HG02884 (cell line): ENCODE results near the gene KLHL35.
"Not testable (repeated sequence)": the region's sequence is repeated elsewhere in the genome, so short reads cannot be mapped to it uniquely, and the experiment has no call there.

Experiments used
- ATAC-seq: cut with Tn5 transposase; IDR thresholded peaks from one replicate; pipeline ENCODE4 v1.9.1; 2021; ENCODE audit warnings: mild to moderate bottlenecking, moderate library complexity; ENCODE audit not compliant: unreplicated experiment

KLHL35 gene

DNA sequence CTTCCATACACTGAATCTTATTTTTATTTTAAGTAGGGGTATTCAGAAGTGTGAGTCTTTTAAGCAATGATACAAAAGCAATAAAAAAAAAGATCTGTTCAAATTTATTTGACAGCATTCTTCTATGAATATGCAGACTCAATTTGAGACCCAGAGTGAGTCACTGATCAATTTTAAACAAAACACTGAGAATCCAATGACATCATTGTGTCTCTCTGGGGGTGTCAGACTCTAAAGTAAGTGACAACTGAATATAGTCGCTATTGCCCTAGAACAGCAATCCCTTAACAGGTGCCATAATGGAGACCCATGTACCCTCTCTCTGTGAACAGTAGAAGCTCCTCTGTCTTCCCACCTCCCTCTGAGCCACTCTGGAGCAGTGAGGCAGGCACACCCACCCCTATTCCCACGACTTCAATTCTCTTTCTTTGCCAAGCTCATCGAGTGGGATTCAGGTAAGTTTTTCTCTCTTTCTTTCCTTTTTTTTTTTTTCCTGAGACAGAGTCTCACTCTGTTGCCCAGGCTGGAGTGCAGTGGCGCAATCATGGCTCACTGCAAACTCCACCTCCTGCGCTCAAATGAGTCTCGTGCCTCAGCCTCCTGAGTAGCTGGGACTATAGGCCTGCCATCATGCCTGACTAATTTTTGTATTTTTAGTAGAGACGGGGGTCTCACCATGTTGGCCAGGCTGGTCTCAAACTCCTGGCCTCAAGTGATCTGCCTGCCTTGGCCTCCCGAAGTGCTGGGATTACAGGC, 38.7 kb downstream of the KLHL35 start:
- ATAC-seq: no peak

DNA sequence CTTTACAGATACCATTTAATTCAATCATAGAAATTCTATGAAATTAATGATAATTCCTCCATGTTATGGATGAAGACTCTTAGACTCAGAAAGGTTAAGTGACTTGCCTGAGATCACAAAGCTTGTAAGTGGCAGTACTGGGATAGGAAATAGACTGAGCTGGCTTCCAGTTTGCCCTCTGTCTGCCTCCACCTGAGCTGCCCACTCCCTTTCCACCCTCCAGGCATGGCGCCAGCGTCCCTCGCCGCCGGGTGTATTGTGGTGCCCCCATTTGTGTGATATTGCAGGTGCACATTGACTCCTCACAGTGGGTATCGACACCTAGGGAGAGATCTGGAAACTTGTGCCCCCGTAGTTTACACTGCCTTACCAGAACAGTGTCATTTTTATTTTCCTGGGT, 43.1 kb downstream of the KLHL35 start:
- ATAC-seq: no peak

DNA sequence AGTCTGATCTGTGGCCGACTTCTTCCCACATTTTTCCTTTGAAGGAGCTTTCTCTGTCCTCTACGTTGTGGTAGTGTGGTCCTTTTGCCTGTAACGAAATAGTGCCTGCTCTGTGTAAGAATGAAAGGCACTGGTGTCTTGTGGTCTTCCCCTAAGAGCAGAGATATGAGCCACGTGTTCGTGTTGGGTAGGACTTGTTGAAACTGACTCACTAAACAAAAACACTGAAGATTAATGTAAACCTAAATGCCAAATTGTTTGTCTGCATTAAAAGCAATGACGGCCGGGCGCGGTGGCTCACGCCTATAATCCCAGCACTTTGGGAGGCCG, 43.8 kb downstream of the KLHL35 start:
- no peak for ATAC-seq

DNA sequence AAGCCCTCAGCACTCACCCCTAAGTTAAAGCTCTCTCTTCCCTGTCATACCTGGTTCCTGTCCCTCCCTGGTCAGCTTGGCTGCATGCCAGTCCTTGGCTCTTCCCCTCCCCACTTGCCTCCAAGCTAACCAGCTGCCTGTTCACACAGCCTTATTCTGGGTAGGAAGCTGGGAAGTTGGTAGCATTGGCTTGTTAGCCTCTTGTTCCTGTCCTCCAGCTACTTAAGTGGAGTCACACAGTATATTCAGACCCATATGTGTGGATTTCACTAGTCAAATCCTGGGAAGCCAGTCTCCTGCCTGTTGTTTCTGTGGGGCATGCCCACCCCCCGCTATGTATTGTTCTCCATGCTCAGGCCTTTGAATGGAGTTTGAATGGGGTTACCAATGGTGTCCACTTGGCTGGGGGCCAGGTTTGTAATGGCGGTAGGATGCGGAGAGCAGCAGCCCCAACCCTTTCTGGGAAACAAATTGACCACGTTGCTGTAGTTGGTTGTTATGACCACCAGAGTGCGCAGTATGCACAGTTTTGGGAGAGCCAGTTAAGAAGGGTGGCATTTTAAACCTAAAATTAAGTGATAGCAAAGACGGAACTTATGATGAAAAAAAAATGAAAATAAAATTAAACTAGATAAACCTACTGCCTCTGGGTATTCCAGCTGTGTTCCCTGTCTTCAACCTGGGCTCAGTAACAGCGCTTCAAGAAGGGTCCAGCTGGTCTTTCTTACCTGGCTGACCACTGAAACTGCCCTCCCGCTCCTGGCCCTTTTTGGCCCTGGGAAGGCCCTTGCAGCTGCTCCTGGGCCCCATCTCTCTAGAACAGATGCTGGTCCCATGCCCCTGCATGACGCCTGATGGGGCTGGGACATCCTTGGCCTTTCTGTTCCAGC, 44.4 kb downstream of the KLHL35 start:
- ATAC-seq: no peak

DNA sequence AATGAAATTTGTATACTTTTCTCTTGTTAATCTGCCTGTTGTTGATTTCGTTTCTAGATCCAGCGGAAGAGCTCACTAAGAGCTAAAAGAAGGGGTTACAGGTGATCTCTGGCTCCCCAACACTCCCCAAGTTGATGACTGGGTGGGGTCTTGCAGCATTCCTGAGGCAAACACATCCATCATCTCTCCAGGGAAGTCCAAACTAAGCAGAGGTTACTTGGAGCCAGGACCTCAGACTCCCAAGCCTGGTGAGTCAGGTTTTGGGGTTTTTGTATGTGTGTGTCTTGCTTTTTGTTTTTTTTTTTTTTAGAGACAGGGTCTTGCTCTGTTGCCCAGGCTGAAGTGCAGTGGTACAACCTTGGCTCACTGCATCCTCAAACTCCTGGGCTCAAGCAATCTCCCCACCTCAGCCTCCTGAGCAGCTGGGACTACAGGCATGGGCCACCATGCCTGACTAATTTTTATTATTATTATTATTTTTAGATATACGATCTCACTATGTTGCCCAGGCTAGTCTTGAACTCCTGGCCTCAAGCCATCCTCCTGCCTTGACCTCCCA, 45.2 kb downstream of the KLHL35 start:
- ATAC-seq: no peak

DNA sequence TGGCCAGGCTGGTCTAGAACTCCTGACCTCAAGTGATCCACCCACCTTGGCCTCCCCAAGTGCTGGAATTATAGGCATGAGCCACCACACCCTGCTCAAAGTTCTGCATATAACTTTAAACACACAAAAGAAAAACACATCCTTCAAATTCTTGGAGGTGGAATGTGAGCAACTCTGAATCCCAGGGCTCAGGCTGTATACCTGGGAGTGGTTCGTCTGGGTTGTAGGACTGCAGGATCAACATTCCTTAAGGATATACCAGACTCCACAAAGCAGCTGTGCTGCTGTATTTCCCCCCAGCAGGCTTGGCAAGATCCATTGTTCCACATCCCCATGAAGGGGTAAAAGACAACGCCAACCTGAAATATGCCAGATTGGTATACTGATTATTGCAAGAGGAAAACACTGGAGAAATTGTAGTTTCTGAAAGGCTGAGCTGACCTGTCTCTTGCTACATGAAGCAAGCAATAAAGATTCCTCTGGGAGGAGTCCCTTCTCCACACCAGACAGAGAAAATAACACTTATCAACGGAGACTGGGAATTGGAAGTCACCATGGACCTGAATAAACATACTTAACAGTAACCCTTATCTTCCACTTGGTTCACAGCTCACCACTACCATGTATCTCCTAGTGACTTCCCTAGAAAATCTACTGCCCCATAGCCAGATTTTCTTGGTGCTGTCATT, 45.9 kb downstream of the KLHL35 start:
- no peak for ATAC-seq

DNA sequence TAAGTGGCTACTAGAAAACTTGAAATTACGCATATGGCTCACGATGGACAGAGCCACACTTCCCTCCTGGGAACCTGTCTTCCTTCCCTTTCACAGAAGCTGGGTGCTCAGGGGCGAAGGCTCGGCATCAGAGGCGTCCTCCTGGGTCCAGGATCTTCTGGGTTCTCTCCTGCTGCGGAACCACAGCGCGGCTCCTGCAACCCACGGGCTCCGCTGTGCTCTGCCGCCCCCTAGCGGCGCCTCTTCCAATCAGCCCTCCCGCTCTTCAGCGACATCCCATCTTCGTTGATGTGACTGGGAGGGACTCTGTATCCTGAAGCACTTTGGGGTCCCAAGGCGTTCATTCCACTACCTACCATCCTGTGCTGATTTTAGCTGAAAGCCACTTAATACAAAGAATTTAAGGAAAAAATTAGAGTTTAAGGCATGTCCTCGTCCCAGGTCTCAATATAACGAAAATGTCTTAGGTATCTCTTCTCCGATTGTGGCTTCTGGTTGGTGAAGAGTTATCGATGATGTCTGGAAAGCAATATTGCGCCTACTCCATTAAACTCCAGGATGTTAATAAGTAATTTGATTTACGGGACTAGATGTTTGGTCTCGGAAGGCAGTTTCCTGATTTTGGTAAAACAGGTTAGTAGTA, 48.4 kb downstream of the KLHL35 start:
- ATAC-seq: no peak

DNA sequence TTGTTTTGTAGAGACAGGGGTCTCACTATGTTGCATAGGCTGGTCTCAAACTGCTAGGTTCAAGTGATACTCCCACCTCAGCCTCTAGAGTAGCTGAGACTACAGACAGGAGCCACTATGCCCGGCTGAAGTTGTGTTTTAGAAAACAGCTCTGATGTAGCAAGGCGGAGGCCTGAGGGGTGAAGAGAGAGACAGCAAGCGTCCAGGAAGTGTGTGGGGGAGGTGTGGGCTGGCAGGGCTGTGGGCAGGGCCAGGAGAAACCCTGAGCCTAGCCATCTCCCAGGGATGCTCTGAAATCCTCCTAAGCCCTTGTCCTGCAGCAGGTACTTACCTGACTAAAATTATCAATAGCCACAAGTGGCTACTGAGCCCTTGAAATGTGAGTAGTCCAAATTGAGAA, 49.8 kb downstream of the KLHL35 start:
- ATAC-seq: no peak

DNA sequence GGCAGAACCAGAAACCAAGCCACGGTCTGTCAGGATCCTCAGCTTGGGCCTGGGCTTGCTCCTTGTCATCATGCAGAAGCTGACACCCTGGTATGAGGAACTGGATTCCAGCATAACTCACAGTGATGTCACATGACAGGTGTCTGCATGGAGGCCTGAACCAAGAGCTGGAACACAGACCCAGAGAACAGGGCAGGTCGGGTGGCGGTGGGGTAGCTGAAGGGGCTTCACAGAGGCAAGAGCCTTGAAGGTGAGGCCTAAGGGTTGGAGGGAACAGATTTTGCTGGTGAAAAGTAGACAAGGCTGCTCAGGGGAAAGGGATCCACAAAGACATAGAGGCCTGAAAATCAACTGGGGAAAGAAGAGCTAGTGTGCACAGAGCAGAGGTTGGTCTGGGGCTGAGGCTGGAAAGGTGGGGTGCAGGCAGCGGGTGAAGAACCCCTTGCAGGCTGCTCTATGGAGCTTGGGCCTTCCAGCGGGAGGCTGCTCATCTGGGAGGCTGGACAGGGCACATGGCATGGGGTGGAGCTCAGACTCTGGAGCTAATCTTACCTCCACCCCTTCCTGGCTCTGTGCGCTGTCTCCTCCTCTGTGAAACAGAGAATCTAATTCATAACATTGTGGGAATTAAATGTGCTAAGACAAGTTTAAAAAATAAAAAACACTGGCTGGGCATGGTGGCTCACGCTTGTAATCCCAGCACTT, 52.1 kb downstream of the KLHL35 start:
- no peak for ATAC-seq

DNA sequence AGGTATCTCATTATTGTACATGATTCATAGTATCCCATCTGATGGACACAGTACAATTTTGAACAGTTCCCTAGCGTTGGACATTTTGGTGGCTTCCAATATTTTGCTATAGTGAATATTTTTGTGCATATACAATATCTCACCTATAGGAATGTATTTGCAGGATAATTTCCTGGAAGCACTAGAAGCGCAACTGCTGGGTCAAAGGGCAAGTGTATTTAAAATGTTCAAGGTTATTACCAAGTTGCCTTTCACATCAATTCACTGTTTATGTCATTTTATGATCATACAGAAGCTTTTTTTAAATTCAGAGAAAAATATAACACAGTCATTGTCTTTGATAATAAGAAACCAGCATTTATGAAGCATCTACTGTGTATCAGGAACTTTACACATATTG, 52.8 kb downstream of the KLHL35 start:
- ATAC-seq: no peak

DNA sequence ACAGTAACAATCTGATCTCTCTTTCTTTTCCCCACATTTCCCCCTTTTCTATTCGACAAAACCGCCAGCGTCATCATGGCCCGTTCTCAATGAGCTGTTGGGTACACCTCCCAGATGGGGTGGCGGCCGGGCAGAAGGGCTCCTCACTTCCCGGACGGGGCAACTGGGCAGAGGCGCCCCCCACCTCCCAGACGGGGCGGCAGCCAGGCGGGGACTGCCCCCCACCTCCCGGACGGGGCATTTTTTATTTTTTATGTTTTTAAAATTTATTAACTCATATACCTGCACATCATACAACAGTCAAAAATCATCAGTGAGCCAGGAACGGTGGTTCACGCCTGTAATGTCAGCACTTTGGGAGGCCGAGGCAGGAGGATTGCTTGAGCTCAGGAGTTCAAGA, 54.2 kb downstream of the KLHL35 start:
- not testable (repeated sequence) for ATAC-seq

DNA sequence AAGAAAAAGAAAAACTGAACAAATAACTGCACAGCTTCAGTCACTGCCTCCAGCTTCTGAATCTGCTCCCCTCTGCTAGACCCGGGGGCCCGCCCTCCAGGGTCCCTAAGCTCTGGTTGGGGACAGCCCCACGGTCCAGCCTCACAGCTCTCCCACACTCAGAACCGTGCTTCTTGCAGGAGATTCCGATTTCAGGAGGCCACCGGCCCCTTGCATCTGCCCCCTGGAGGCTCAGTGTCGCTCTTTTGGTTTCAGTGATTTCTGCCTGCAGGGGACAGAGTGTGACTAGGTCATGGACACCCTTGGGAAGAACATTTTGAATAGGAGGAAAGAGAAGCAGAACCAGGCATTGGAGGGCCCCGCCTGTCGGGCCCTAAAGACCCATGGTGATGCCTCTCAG, 56.8 kb downstream of the KLHL35 start:
- no peak for ATAC-seq

DNA sequence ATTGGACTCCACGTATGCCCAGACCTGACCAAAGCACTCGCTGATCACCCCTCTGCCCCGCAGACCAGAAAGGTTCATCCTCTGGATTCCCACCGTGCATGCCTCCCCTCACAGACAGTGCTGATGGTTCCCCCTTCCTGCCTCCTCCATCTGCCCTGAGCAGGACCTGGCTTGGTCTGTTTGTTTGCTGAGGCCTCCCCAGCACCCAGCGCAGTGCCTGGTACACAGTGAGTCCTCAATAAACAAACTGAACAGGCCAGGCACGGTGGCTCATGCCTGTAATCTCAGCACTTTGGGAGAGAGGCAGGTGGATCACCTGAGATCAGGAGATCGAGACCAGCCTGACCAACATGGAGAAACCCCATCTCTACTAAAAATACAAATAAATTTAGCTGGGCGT, 57.4 kb downstream of the KLHL35 start:
- ATAC-seq: no peak

DNA sequence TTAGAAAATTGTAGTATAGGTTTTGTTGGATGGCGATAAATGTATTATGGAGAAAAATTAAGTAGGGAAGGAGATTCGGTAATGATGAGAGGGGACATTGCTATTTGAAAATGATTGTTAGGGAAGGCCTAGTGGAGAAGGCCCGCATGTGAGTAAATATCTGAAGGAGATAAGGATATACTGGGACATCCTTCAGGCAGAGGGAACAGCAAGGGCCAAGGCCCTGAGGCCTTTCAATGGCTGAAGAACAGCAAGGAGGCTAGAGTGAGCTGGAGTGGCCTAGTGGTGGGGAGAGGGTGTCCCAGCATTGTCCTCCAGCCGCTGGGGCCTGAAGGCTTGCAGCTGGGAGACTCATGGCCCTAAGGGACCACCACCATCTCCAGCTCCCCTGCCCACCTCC, 58.4 kb downstream of the KLHL35 start:
- no peak for ATAC-seq

DNA sequence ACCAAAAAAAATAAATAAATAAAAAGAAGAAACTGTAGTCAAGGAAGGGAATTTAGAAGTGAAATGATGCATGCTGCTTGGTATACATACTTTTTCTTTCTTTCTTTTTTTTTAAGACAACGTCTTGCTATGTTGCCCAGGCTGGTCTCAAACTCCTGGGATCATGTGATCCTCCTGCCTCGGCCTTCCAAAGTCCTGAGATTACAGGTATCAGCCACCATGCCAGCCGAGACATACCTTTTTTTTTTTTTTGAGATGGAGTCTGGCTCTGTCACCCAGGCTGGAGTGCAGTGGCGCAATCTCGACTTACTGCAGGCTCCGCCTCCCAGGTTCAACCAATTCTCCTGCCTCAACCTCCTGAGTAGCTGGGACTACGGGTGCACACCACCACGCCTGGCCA, 59.8 kb downstream of the KLHL35 start:
- ATAC-seq: no peak
